Keratinocyte (primary cell): ENCODE results near the gene ARHGEF16. TPM values are rescaled to one million over a fixed set of nuclear protein-coding genes. Genes with fewer than 3 reads are reported as not detected.

Experiments
- DNase-seq: peaks from one replicate; pipeline ENCODE4 v3.0.0-alpha.2; 2011; ENCODE audit warnings: low read depth, missing footprints, low spot score
- FAIRE-seq: peaks from 2 replicates; lab custom pipeline; 2011; peaks lifted over from hg19 to GRCh38; lab: Jason Lieb, UNC
- H2AFZ ChIP-seq: 2 replicates; pipeline ENCODE4 v1.6.0; 2012; ENCODE audit warnings: low read length, control low read depth, inconsistent platforms; ENCODE audit not compliant: control insufficient read depth
- H3K27ac ChIP-seq: 2 replicates; pipeline ENCODE4 v1.5.1; 2011; ENCODE audit warnings: low read length; ENCODE audit not compliant: control insufficient read depth, insufficient read depth
- H3K27me3 ChIP-seq: 3 replicates; pipeline ENCODE4 v1.6.0; 2011; ENCODE audit warnings: low read length; ENCODE audit not compliant: control insufficient read depth, insufficient read depth; ENCODE audit errors: extremely low read depth
- H3K36me3 ChIP-seq, 2 experiments: 2 replicates in 1 of 2; 3 replicates in 1 of 2; pipeline ENCODE4 v1.5.1; 2011; ENCODE audit warnings: low read length in 2 of 2, mild to moderate bottlenecking in 1 of 2; ENCODE audit not compliant: control insufficient read depth in 2 of 2, insufficient read depth in 2 of 2; ENCODE audit errors: extremely low read depth in 1 of 2
- H3K4me1 ChIP-seq: 3 replicates; pipeline ENCODE4 v1.5.1; 2011; ENCODE audit warnings: low read length; ENCODE audit not compliant: control insufficient read depth, insufficient read depth; ENCODE audit errors: extremely low read depth
- H3K4me2 ChIP-seq: 3 replicates; pipeline ENCODE4 v1.6.0; 2011; ENCODE audit warnings: low read depth, low read length; ENCODE audit not compliant: control insufficient read depth, insufficient read depth; ENCODE audit errors: extremely low read depth
- H3K4me3 ChIP-seq, 3 experiments: fragments of 200-600 bp in 1 of 3; sonication (generic) in 1 of 3; 2 replicates in 2 of 3; 3 replicates in 1 of 3; pipeline ENCODE4 v1.5.1; 2011 to 2016; ENCODE audit warnings: low read length in 3 of 3, mild to moderate bottlenecking in 3 of 3, control low read depth in 2 of 3, inconsistent platforms in 1 of 3, low read depth in 1 of 3, mixed read lengths in 1 of 3, mixed run types in 1 of 3, moderate library complexity in 1 of 3; ENCODE audit not compliant: control insufficient read depth in 2 of 3, insufficient read depth in 2 of 3; ENCODE audit errors: extremely low read depth in 1 of 3
- H3K79me2 ChIP-seq: 2 replicates; pipeline ENCODE4 v1.6.0; 2012; ENCODE audit warnings: low read length; ENCODE audit not compliant: control insufficient read depth, insufficient read depth
- H3K9ac ChIP-seq: 3 replicates; pipeline ENCODE4 v1.6.0; 2011; ENCODE audit warnings: low read length; ENCODE audit not compliant: control insufficient read depth, insufficient read depth; ENCODE audit errors: extremely low read depth
- H3K9me1 ChIP-seq: 3 replicates; pipeline ENCODE4 v1.6.0; 2011; ENCODE audit warnings: low read length; ENCODE audit not compliant: control insufficient read depth, insufficient read depth; ENCODE audit errors: extremely low read depth
- H3K9me3 ChIP-seq: 2 replicates; pipeline ENCODE4 v1.5.1; 2012; ENCODE audit warnings: low read depth, low read length; ENCODE audit not compliant: control insufficient read depth
- H4K20me1 ChIP-seq: 3 replicates; pipeline ENCODE4 v1.6.0; 2011; ENCODE audit warnings: low read length; ENCODE audit not compliant: control insufficient read depth, insufficient read depth; ENCODE audit errors: extremely low read depth
- EZH2 ChIP-seq: IDR thresholded peaks from one replicate; pipeline ENCODE4 v1.6.1; 2012; ENCODE audit warnings: inconsistent platforms, mild to moderate bottlenecking, low read length, moderate library complexity
- dilution Hi-C: fragments of 300-500 bp; cut with MboI; formaldehyde crosslinking; loops from one replicate; pipeline ENCODE4 v1.7.0; 2020; ENCODE audit warnings: low sequenced_read_pairs; ENCODE audit not compliant: extremely low pct_ligation_motif_present
- polyA plus RNA-seq, 5 experiments: library from polyadenylated mRNA; depleted of rRNA in 3 of 5; stranded (reverse) in 3 of 5; stranded (forward) in 1 of 5; unstranded in 1 of 5; fragments of >200 nt; gene quantifications; 1 replicate in 1 of 5; 2 replicates in 3 of 5; 3 replicates in 1 of 5; pipeline versions ENCODE4 v1.2.1 to v1.2.3, GENCODE V29; 2011 to 2012; ENCODE audit warnings: missing spikeins in 2 of 5, low read depth in 1 of 5, low replicate concordance in 1 of 5
- TF ChIP-seq, protein P1 (sequence below), 3 experiments: IDR thresholded peaks in 1 of 3; conservative IDR thresholded peaks in 1 of 3; optimal IDR thresholded peaks in 1 of 3; 2 replicates in 2 of 3; 3 replicates in 1 of 3; pipeline versions ENCODE3 to v1.5.1; 2011; ENCODE audit warnings: low read length in 3 of 3, mild to moderate bottlenecking in 3 of 3, moderate library complexity in 2 of 3, control low read depth in 1 of 3, inconsistent platforms in 1 of 3; ENCODE audit not compliant: insufficient read depth in 2 of 3; ENCODE audit errors: extremely low read depth in 1 of 3

The ARHGEF16 gene
- polyA plus RNA-seq, 1 donor (not counting 4 experiments of a cell fraction or from before 2014, with no cell fraction given) = 6.2 TPM

DNA sequence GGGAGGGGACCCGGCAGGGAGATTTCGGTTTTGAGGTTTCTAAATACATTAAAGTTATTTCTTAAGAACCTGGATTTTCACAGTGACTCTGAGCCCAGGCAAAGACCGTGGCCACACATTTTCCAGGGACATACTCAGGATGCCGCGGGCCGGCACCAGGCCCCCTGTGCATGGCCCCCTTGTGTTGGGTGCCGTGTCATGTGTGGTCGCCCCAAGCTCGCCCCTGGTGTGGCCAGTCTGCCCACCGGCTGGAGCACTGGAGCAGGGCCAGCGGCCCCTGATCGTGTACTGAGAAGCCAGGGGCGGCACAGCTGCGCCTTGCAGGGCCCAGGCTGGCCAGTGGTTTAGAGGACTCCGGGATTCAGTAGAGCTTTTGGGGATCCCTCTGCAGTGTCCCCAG is 26.6 kb downstream of the ARHGEF16 start:
- H3K9ac ChIP-seq = no peak overlapping the region
- H3K27me3 ChIP-seq = no peaks in the 10 kb centered on the region
- H4K20me1 ChIP-seq = no peaks in the 10 kb centered on the region
- no peaks in the 10 kb centered on the region for H3K9me1 ChIP-seq
- no peak for TF ChIP-seq EZH2
- TF ChIP-seq, protein P1, sequence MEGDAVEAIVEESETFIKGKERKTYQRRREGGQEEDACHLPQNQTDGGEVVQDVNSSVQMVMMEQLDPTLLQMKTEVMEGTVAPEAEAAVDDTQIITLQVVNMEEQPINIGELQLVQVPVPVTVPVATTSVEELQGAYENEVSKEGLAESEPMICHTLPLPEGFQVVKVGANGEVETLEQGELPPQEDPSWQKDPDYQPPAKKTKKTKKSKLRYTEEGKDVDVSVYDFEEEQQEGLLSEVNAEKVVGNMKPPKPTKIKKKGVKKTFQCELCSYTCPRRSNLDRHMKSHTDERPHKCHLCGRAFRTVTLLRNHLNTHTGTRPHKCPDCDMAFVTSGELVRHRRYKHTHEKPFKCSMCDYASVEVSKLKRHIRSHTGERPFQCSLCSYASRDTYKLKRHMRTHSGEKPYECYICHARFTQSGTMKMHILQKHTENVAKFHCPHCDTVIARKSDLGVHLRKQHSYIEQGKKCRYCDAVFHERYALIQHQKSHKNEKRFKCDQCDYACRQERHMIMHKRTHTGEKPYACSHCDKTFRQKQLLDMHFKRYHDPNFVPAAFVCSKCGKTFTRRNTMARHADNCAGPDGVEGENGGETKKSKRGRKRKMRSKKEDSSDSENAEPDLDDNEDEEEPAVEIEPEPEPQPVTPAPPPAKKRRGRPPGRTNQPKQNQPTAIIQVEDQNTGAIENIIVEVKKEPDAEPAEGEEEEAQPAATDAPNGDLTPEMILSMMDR (optimal IDR thresholded peaks at IDR 0.05 in 1 of 3, IDR thresholded peaks at IDR 0.05 in 1 of 3, conservative IDR thresholded peaks at IDR 0.05 in 1 of 3; ENCODE audit: extremely low read depth in 1 of 3, insufficient read depth in 2 of 3, low read length in 3 of 3) = no peak
- no peak overlapping the region for H2AFZ ChIP-seq
- H3K4me1 ChIP-seq = peaks cover 16% of the 10 kb centered on the region
- no peak for DNase-seq
- no peak overlapping the region for H3K4me3 ChIP-seq
- no peaks in the 10 kb centered on the region for H3K9me3 ChIP-seq
- H3K36me3 ChIP-seq = peaks cover 0 to 7% of the 10 kb centered on the region in 2 experiments
- dilution Hi-C loops = no loop called here
- H3K4me2 ChIP-seq = no peak overlapping the region
- no peak for FAIRE-seq
- H3K27ac ChIP-seq = no peak overlapping the region
- no peaks in the 10 kb centered on the region for H3K79me2 ChIP-seq

DNA sequence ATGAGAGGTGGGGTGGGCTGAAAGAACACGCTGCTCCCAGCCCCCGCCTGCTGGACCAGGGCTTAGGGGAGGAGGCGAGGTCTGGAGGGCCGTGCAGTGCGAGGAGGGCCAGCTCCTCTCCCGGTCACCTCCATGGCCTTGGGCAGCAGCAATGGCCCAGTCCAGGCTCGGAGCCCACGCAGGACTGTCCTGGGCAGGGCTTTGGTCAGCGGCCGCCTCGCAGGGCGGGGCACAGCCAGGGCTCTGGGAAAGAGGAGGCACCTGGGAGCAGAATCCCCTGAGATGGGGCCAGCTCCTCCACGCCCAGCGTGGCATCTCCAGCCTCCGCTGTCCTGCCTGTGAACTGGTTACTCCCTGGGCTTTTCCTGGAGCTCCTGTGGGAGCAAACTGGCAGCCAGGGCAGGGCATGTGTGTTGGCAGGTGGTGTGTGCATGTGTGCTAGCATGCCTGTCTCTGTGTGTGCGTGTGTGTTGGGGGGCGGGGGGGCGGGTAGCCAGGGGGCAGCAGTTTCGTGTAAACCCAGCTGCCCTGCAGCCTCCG is 27.4 kb downstream of the ARHGEF16 start:
- Histone ChIP-seq H3K9me3 (no peaks in the 10 kb centered on the region), H3K4me1 (peaks cover 16% of the 10 kb centered on the region), H3K79me2 (no peaks in the 10 kb centered on the region), H2AFZ (no peak overlapping the region), H3K9ac (peak overlapping the region; percentile 22), H3K36me3 (peaks cover 0 to 3% of the 10 kb centered on the region in 2 experiments), H3K27ac (no peak overlapping the region), H4K20me1 (no peaks in the 10 kb centered on the region), H3K4me3 (no peak overlapping the region), H3K4me2 (peak overlapping the region; percentile 25), H3K27me3 (no peaks in the 10 kb centered on the region), H3K9me1 (no peaks in the 10 kb centered on the region)
- dilution Hi-C loops = no loop called here
- TF ChIP-seq, protein P1 (optimal IDR thresholded peaks at IDR 0.05 in 1 of 3, IDR thresholded peaks at IDR 0.05 in 1 of 3, conservative IDR thresholded peaks at IDR 0.05 in 1 of 3; ENCODE audit: extremely low read depth in 1 of 3, insufficient read depth in 2 of 3, low read length in 3 of 3) = no peak
- no peak for TF ChIP-seq EZH2
- FAIRE-seq (no peak), DNase-seq (no peak)
